ENCODE data around the gene PRDM9. TPM values are rescaled to one million over a fixed set of nuclear protein-coding genes. Genes with fewer than 3 reads are reported as not detected.

The PRDM9 gene
- total RNA-seq, 1 experiment from 2014 or later = not detected

GRCh38 chr5:23530571-23530970, 23.2 kb downstream of the PRDM9 start:
- H3K9me2 ChIP-seq (replicated peaks; ENCODE audit: insufficient read depth, low read length) = no peaks in the 10 kb centered on the region
- H3K79me2 ChIP-seq (ENCODE audit: low read length) = no peaks in the 10 kb centered on the region
- no peaks in the 10 kb centered on the region for H3K4me1 ChIP-seq (ENCODE audit: low read length)
- H3K36me3 ChIP-seq (ENCODE audit: insufficient read depth, low read length) = no peaks in the 10 kb centered on the region
- H3K4me3 ChIP-seq (ENCODE audit: low read length) = no peak overlapping the region
- H3K9ac ChIP-seq (ENCODE audit: low read length) = no peak overlapping the region
- no peak overlapping the region for H3K27ac ChIP-seq (ENCODE audit: low read length)
- DNase-seq = no peak
- no peaks in the 10 kb centered on the region for H4K20me1 ChIP-seq (ENCODE audit: insufficient read depth, low read depth, low read length)
- no peak overlapping the region for H3K4me2 ChIP-seq (ENCODE audit: low read depth, low read length, poor library complexity, severe bottlenecking)
- no peaks in the 10 kb centered on the region for H3K27me3 ChIP-seq (ENCODE audit: low read length)
- H2AFZ ChIP-seq (ENCODE audit: low read length) = no peak overlapping the region
- H3K9me3 ChIP-seq (ENCODE audit: low read length) = peaks cover 3% of the 10 kb centered on the region; the same call in 1 of the 2 replicates

GRCh38 chr5:23571059-23571458, 63.6 kb downstream of the PRDM9 start:
- no peak overlapping the region for H3K4me3 ChIP-seq (ENCODE audit: low read length)
- no peak for DNase-seq
- peaks cover 4% of the 10 kb centered on the region for H3K9me3 ChIP-seq (ENCODE audit: low read length)

More at GRCh38 chr5:23571059-23571458, 63.6 kb downstream of the PRDM9 start:
- no peaks in the 10 kb centered on the region for H3K9me2 ChIP-seq (replicated peaks; ENCODE audit: insufficient read depth, low read length)
- no peaks in the 10 kb centered on the region for H3K79me2 ChIP-seq (ENCODE audit: low read length)
- H3K9ac ChIP-seq (ENCODE audit: low read length) = no peak overlapping the region
- no peak overlapping the region for H3K27ac ChIP-seq (ENCODE audit: low read length)
- H2AFZ ChIP-seq (ENCODE audit: low read length) = no peak overlapping the region
- H4K20me1 ChIP-seq (ENCODE audit: insufficient read depth, low read depth, low read length) = no peaks in the 10 kb centered on the region
- no peaks in the 10 kb centered on the region for H3K4me1 ChIP-seq (ENCODE audit: low read length)
- no peaks in the 10 kb centered on the region for H3K27me3 ChIP-seq (ENCODE audit: low read length)
- no peaks in the 10 kb centered on the region for H3K36me3 ChIP-seq (ENCODE audit: insufficient read depth, low read length)
- no peak overlapping the region for H3K4me2 ChIP-seq (ENCODE audit: low read depth, low read length, poor library complexity, severe bottlenecking)
